H1 (cell line): ENCODE data around the gene CFAP61. TPM values are rescaled to one million over a fixed set of nuclear protein-coding genes. Genes with fewer than 3 reads are reported as not detected.

Experiments used
- CTCF ChIA-PET: fragments of 300-600 bp; sonication (Branson Sonifier 250); formaldehyde crosslinking; loops from one replicate; lab custom pipeline; 2021; ENCODE audit not compliant: partially characterized antibody; lab: Charles Lee
- POLR2A ChIA-PET: fragments of 300-600 bp; sonication (Branson Sonifier 250); formaldehyde crosslinking; loops from one replicate; lab custom pipeline; 2021; ENCODE audit warnings: inconsistent platforms; ENCODE audit not compliant: partially characterized antibody; lab: Charles Lee
- DNase-seq, 2 experiments: peaks; one replicate each; pipeline versions ENCODE4 v3.0.0 to v3.0.0-alpha.2; 2010 to 2022; ENCODE audit warnings: low spot score in 2 of 2, low read depth in 1 of 2, mixed read lengths in 1 of 2
- FAIRE-seq: peaks from 2 replicates; lab custom pipeline; 2011; peaks lifted over from hg19 to GRCh38; lab: Jason Lieb, UNC
- H2AFZ ChIP-seq: 2 replicates; pipeline ENCODE4 v1.8.1; 2012; ENCODE audit warnings: low read length, inconsistent platforms
- H2AK5ac ChIP-seq: 2 replicates; pipeline ENCODE4 v1.6.1; 2013; ENCODE audit warnings: low read depth, low read length
- H2BK120ac ChIP-seq: replicated peaks from 2 replicates; pipeline ENCODE3; 2013; ENCODE audit warnings: low read depth, low read length, inconsistent platforms
- H2BK12ac ChIP-seq: 2 replicates; pipeline ENCODE4 v1.6.1; 2013; ENCODE audit warnings: low read depth, low read length
- H2BK15ac ChIP-seq: 2 replicates; pipeline ENCODE4 v1.6.1; 2013; ENCODE audit warnings: low read length
- H2BK20ac ChIP-seq: 2 replicates; pipeline ENCODE4 v1.6.1; 2013; ENCODE audit warnings: low read length
- H2BK5ac ChIP-seq: 2 replicates; pipeline ENCODE4 v1.6.1; 2013; ENCODE audit warnings: low read depth, low read length
- H3K14ac ChIP-seq: 2 replicates; pipeline ENCODE4 v1.6.1; 2013; ENCODE audit warnings: inconsistent platforms; ENCODE audit not compliant: insufficient read length
- H3K18ac ChIP-seq: 2 replicates; pipeline ENCODE4 v1.6.1; 2013; ENCODE audit warnings: low read length; ENCODE audit errors: extremely low read depth
- H3K23ac ChIP-seq: 2 replicates; pipeline ENCODE4 v1.6.1; 2013; ENCODE audit warnings: inconsistent platforms; ENCODE audit not compliant: insufficient read length
- H3K23me2 ChIP-seq: 2 replicates; pipeline ENCODE4 v1.6.1; 2013; ENCODE audit warnings: low read depth, low read length
- H3K27ac ChIP-seq: 2 replicates; pipeline ENCODE4 v1.6.1; 2011; ENCODE audit warnings: low read depth, low read length, inconsistent platforms
- H3K27me3 ChIP-seq, 4 experiments: replicated peaks in 1 of 4; 1 replicate in 1 of 4; 2 replicates in 3 of 4; pipeline versions ENCODE4 v1.6.1 to v1.8.1; 2011 to 2013; ENCODE audit warnings: low read length in 3 of 4, mild to moderate bottlenecking in 3 of 4, inconsistent platforms in 2 of 4, mixed read lengths in 2 of 4, moderate library complexity in 1 of 4; ENCODE audit not compliant: control insufficient read depth in 3 of 4, insufficient read depth in 3 of 4; ENCODE audit errors: extremely low read depth in 1 of 4
- H3K36me3 ChIP-seq, 4 experiments: 2 replicates each; pipeline versions ENCODE4 v1.6.1 to v1.8.1; 2011 to 2013; ENCODE audit warnings: mild to moderate bottlenecking in 4 of 4, low read length in 3 of 4, moderate library complexity in 2 of 4, control low read depth in 1 of 4, inconsistent platforms in 1 of 4; ENCODE audit not compliant: insufficient read depth in 4 of 4, control insufficient read depth in 2 of 4
- H3K4ac ChIP-seq: replicated peaks from 2 replicates; pipeline ENCODE3; 2013; ENCODE audit warnings: low read length, low read depth, mixed read lengths, inconsistent platforms; ENCODE audit not compliant: insufficient read length
- H3K4me1 ChIP-seq, 4 experiments: replicated peaks in 1 of 4; 1 replicate in 1 of 4; 2 replicates in 3 of 4; pipeline versions ENCODE4 v1.6.1 to v1.8.1; 2011 to 2013; ENCODE audit warnings: low read length in 3 of 4, inconsistent platforms in 2 of 4, mixed read lengths in 1 of 4; ENCODE audit not compliant: insufficient read depth in 4 of 4, control insufficient read depth in 3 of 4
- H3K4me2 ChIP-seq, 2 experiments: 2 replicates each; pipeline versions ENCODE4 v1.6.1 to v1.8.1; 2011 to 2013; ENCODE audit warnings: low read depth in 2 of 2, low read length in 2 of 2, control low read depth in 1 of 2, inconsistent platforms in 1 of 2, mild to moderate bottlenecking in 1 of 2; ENCODE audit not compliant: insufficient read depth in 1 of 2
- H3K4me3 ChIP-seq, 4 experiments: fragments of 200-600, 300-600 bp in 1 of 4; sonication (generic), shearing (Covaris generic), sonication (Bioruptor Twin) in 1 of 4; 2 replicates each; pipeline versions ENCODE4 v1.5.1 to v1.8.1; 2011 to 2016; ENCODE audit warnings: low read length in 4 of 4, low read depth in 3 of 4, control low read depth in 2 of 4, inconsistent platforms in 2 of 4, mild to moderate bottlenecking in 2 of 4, mixed read lengths in 1 of 4, moderate library complexity in 1 of 4; ENCODE audit not compliant: insufficient read depth in 2 of 4; ENCODE audit errors: extremely low read depth in 1 of 4
- H3K56ac ChIP-seq: replicated peaks from 2 replicates; pipeline ENCODE3; 2013; ENCODE audit warnings: low read depth, mild to moderate bottlenecking, mixed read lengths, low read length, inconsistent platforms; ENCODE audit not compliant: insufficient read length
- H3K79me1 ChIP-seq: 2 replicates; pipeline ENCODE4 v1.6.1; 2013; ENCODE audit warnings: low read depth, low read length, control low read depth
- H3K79me2 ChIP-seq, 2 experiments: 2 replicates each; pipeline versions ENCODE4 v1.6.1 to v1.8.1; 2012 to 2013; ENCODE audit warnings: low read length in 2 of 2, mild to moderate bottlenecking in 2 of 2, inconsistent platforms in 1 of 2; ENCODE audit not compliant: insufficient read depth in 2 of 2, control insufficient read depth in 1 of 2
- H3K9ac ChIP-seq, 4 experiments: replicated peaks in 1 of 4; 1 replicate in 1 of 4; 2 replicates in 3 of 4; pipeline versions ENCODE4 v1.6.1 to v1.8.1; 2011 to 2013; ENCODE audit warnings: low read depth in 3 of 4, low read length in 3 of 4, control low read depth in 2 of 4, mild to moderate bottlenecking in 2 of 4, moderate library complexity in 2 of 4, inconsistent platforms in 1 of 4; ENCODE audit errors: extremely low read depth in 1 of 4
- H3K9me3 ChIP-seq, 2 experiments: 2 replicates each; pipeline versions ENCODE4 v1.6.1 to v1.8.1; 2012 to 2013; ENCODE audit warnings: mild to moderate bottlenecking in 2 of 2, moderate library complexity in 2 of 2, control low read depth in 1 of 2, inconsistent platforms in 1 of 2, low read depth in 1 of 2, low read length in 1 of 2, mixed read lengths in 1 of 2; ENCODE audit not compliant: insufficient read depth in 2 of 2
- H4K20me1 ChIP-seq, 2 experiments: replicated peaks in 1 of 2; 2 replicates each; pipeline versions ENCODE3 to v1.8.1; 2011 to 2013; ENCODE audit warnings: inconsistent platforms in 2 of 2, low read length in 2 of 2, mild to moderate bottlenecking in 1 of 2; ENCODE audit not compliant: insufficient read depth in 2 of 2, control insufficient read depth in 1 of 2
- H4K5ac ChIP-seq: 2 replicates; pipeline ENCODE4 v1.6.1; 2013; ENCODE audit warnings: low read length, low read depth, mixed read lengths, inconsistent platforms; ENCODE audit not compliant: insufficient read length
- H4K8ac ChIP-seq: 2 replicates; pipeline ENCODE4 v1.8.0; 2013; ENCODE audit warnings: mild to moderate bottlenecking, moderate library complexity, low read length, inconsistent platforms; ENCODE audit not compliant: insufficient read depth; ENCODE audit errors: extremely low read depth
- H4K91ac ChIP-seq: replicated peaks from 2 replicates; pipeline ENCODE3; 2013; ENCODE audit warnings: low read length, mixed read lengths, inconsistent platforms; ENCODE audit not compliant: insufficient read length
- BCL11A ChIP-seq, 2 experiments: IDR thresholded peaks; one replicate each; pipeline ENCODE4 v1.6.1; 2011; ENCODE audit warnings: low read depth in 2 of 2, low read length in 2 of 2, mild to moderate bottlenecking in 2 of 2
- CREB1 ChIP-seq: IDR thresholded peaks from 2 replicates; pipeline ENCODE4 v1.6.1; 2012; ENCODE audit warnings: inconsistent platforms
- E2F6 ChIP-seq: IDR thresholded peaks from 2 replicates; pipeline ENCODE4 v1.6.1; 2012; ENCODE audit warnings: inconsistent platforms
- EZH2 ChIP-seq: fragments of 200-600 bp; sonication (generic); IDR thresholded peaks from 2 replicates; pipeline ENCODE4 v1.7.1; 2012; ENCODE audit warnings: low read depth, mild to moderate bottlenecking, moderate library complexity, low read length, inconsistent platforms; ENCODE audit not compliant: severe bottlenecking
- GABPA ChIP-seq: IDR thresholded peaks from 2 replicates; pipeline ENCODE4 v1.6.1; 2011; ENCODE audit warnings: mild to moderate bottlenecking, low read length, moderate library complexity, borderline replicate concordance; ENCODE audit not compliant: insufficient read depth
- GTF2F1 ChIP-seq: IDR thresholded peaks from 2 replicates; pipeline ENCODE4 v1.6.1; 2012; ENCODE audit warnings: low read depth, low read length, improper control_type of control experiment, borderline replicate concordance
- RNF2 ChIP-seq: fragments of 200-900, 300-1000 bp; sonication (generic); IDR thresholded peaks from 2 replicates; pipeline ENCODE4 v1.7.1; 2016; ENCODE audit warnings: borderline replicate concordance, low read depth, mild to moderate bottlenecking, antibody characterized with exemption, low read length; ENCODE audit not compliant: poor library complexity, severe bottlenecking; ENCODE audit errors: missing control alignments
- RXRA ChIP-seq: IDR thresholded peaks from 2 replicates; pipeline ENCODE4 v1.6.1; 2011; ENCODE audit warnings: low read depth, mild to moderate bottlenecking, low read length, moderate library complexity; ENCODE audit not compliant: insufficient read depth
- SP4 ChIP-seq: IDR thresholded peaks from 2 replicates; pipeline ENCODE4 v1.6.1; 2012; ENCODE audit warnings: low read length, inconsistent platforms
- TBP ChIP-seq: IDR thresholded peaks from 2 replicates; pipeline ENCODE4 v1.6.1; 2011; ENCODE audit warnings: low read depth, low read length, improper control_type of control experiment
- whole genome bisulfite sequencing, 2 experiments: shearing (Covaris generic) in 1 of 2; methylation state at CpG; one replicate each; pipeline versions ENCODE4 v1.1.6 to v1.1.7; 2013 to 2015; ENCODE audit warnings: low lambda C conversion rate in 2 of 2, mixed read lengths in 2 of 2, inconsistent platforms in 1 of 2, low coverage in 1 of 2, missing lambda C conversion rate in 1 of 2; ENCODE audit not compliant: insufficient replicate concordance in 2 of 2, insufficient coverage in 1 of 2, insufficient read length in 1 of 2; ENCODE audit errors: extremely low coverage in 1 of 2, missing lambda C conversion rate in 1 of 2; 5-methylcytosine and 5-hydroxymethylcytosine counted together
- polyA plus RNA-seq, 7 experiments: library from polyadenylated mRNA; depleted of rRNA in 3 of 7; stranded (reverse) in 5 of 7; unstranded in 2 of 7; fragments of >200 nt in 5 of 7; fragments of 200-250 nt in 2 of 7; gene quantifications; 1 replicate in 5 of 7; 2 replicates in 1 of 7; 4 replicates in 1 of 7; pipeline versions ENCODE4 v1.2.1 to v1.2.3, GENCODE V29; 2011 to 2013; ENCODE audit warnings: missing spikeins in 2 of 7, mixed read lengths in 2 of 7
- total RNA-seq: library from RNA; stranded (reverse); fragmentation: NEBNext Ultra II Directional; extraction: Animal tissue kit (Norgen Biotek cat#: 25700); gene quantifications from 2 replicates; pipeline ENCODE4 v1.2.1, GENCODE V29; 2021

The CFAP61 gene
- total and polyA plus RNA-seq, 2 of the 8 experiments (the other 6 are each of a cell fraction or from before 2014, with no cell fraction given): 0.29 to 0.61 TPM

- H3K27me3 ChIP-seq: peaks cover 31 to 86% (median 66%) of the 10 kb centered on the region in 4 experiments
- H2BK15ac ChIP-seq: no peak overlapping the region
- WGBS, 2 experiments: 1% methylated on average over 65 of the region's 130 CpGs; no CpG with 5 or more reads in 1 of the 2 experiments
- peak overlapping the region; percentile 96 for H4K8ac ChIP-seq
- ChIA-PET POLR2A (interaction anchor here (0.7 to 1.3 kb wide), 5 partner anchors 28 to 121 kb away, joined by 3 to 4 read pairs (median 3); no protein-coding TSS in a partner anchor), CTCF (interaction anchor here (0.9 to 1.9 kb wide), 6 partner anchors 10 to 225 kb away, joined by 3 to 7 read pairs (median 4); no protein-coding TSS in a partner anchor)
- no peak overlapping the region for H3K4ac ChIP-seq
- H3K14ac ChIP-seq: no peak overlapping the region
- H3K9ac ChIP-seq: peak overlapping the region in 1 of 4 experiments; percentile 57; a peak in 2 of 7 replicates
- no peak overlapping the region for H3K56ac ChIP-seq
- 0 out of 2 replicates have a peak overlapping the region, but pooled peaks have one; percentile 60 for H2BK12ac ChIP-seq
- peaks cover 16 to 48% (median 18%) of the 10 kb centered on the region in 4 experiments for H3K4me1 ChIP-seq
- H3K4me3 ChIP-seq: peak overlapping the region; percentile 35 to 69 (median 57)
- H3K9me3 ChIP-seq: no peaks in the 10 kb centered on the region
- H4K5ac ChIP-seq: no peak overlapping the region
- H4K20me1 ChIP-seq: peaks cover 0 to 1% of the 10 kb centered on the region in 2 experiments
- no peak overlapping the region for H3K27ac ChIP-seq
- H2AFZ ChIP-seq: no peak overlapping the region
- peak overlapping the region; percentile 56 for H4K91ac ChIP-seq
- no peaks in the 10 kb centered on the region for H3K79me1 ChIP-seq
- H3K36me3 ChIP-seq: no peaks in the 10 kb centered on the region
- no peak overlapping the region for H2AK5ac ChIP-seq
- H3K23ac ChIP-seq: no peak overlapping the region
- no peak overlapping the region for H2BK5ac ChIP-seq
- no peak for FAIRE-seq
- peaks cover 31% of the 10 kb centered on the region; the same call in 1 of the 2 replicates for H3K23me2 ChIP-seq
- peak overlapping the region; percentile 84 to 92 for H3K4me2 ChIP-seq
- H2BK20ac ChIP-seq: no peak overlapping the region
- H3K79me2 ChIP-seq: no peaks in the 10 kb centered on the region
- peak in 1 of 2 experiments; percentile 72 for DNase-seq
- H3K18ac ChIP-seq: peak overlapping the region; percentile 83
- no peak overlapping the region for H2BK120ac ChIP-seq
- TF ChIP-seq E2F6: peak; percentile 34; the same call in 1 of the 2 replicates
- TF ChIP-seq RXRA: no peak
- TF ChIP-seq RNF2: peak; percentile 44
- TF ChIP-seq GABPA: no peak
- TF ChIP-seq BCL11A (IDR thresholded peaks at IDR 0.05; ENCODE audit: low read depth in 2 of 2, low read length in 2 of 2): no peak
- TF ChIP-seq GTF2F1: no peak
- no peak for TF ChIP-seq CREB1
- TF ChIP-seq EZH2: peak; percentile 70
- TF ChIP-seq SP4: no peak
- no peak for TF ChIP-seq TBP
These were observed 316.3 kb downstream of the CFAP61 start for GRCh38 chr20:20368418-20369249.
